OCI-LY7 (cell line): ENCODE data around the gene SMAP2. TPM values are rescaled to one million over a fixed set of nuclear protein-coding genes. Genes with fewer than 3 reads are reported as not detected.
"Not testable (repeated sequence)": the region's sequence is repeated elsewhere in the genome, so short reads cannot be mapped to it uniquely, and the experiment has no call there.

Source experiments
- BruUV-seq: library from RNA; stranded (reverse); fragments of 400-500 nt; replicated peaks from 2 replicates; lab custom pipeline; 2021; lab: Mats Ljungman, UMichigan
- CTCF ChIA-PET: fragments of 300-600 bp; sonication (Branson Sonifier 250); formaldehyde crosslinking; loops from one replicate; lab custom pipeline; 2022; ENCODE audit warnings: antibody characterized with exemption; ENCODE audit not compliant: unreplicated experiment; lab: Charles Lee
- POLR2A ChIA-PET: fragments of 300-600 bp; sonication (Branson Sonifier 250); formaldehyde crosslinking; loops from one replicate; lab custom pipeline; 2022; ENCODE audit warnings: antibody characterized with exemption; lab: Charles Lee
- DNase-seq: peaks from one replicate; pipeline ENCODE4 v3.0.0-alpha.2; 2015; ENCODE audit warnings: low spot score
- H2AFZ ChIP-seq: fragments of 200-600 bp; sonication (generic), shearing (Covaris generic); 2 replicates; pipeline ENCODE4 v1.6.1; 2014; ENCODE audit warnings: mild to moderate bottlenecking, antibody characterized with exemption, low read length, moderate library complexity
- H3K27ac ChIP-seq: fragments of 200-600 bp; sonication (generic); 2 replicates; pipeline ENCODE4 v1.5.1; 2014; ENCODE audit warnings: mixed run types, low read depth, mild to moderate bottlenecking, moderate library complexity, low read length, inconsistent platforms; ENCODE audit not compliant: poor library complexity, severe bottlenecking
- H3K36me3 ChIP-seq: fragments of 200-600 bp; sonication (generic); 2 replicates; pipeline ENCODE4 v1.6.1; 2014; ENCODE audit warnings: mild to moderate bottlenecking, antibody characterized with exemption, low read length, moderate library complexity, mixed read lengths; ENCODE audit not compliant: insufficient read depth
- H3K4me1 ChIP-seq: fragments of 200-600 bp; sonication (generic); 2 replicates; pipeline ENCODE4 v1.5.1; 2014; ENCODE audit warnings: mild to moderate bottlenecking, low read length; ENCODE audit not compliant: insufficient read depth, poor library complexity, severe bottlenecking
- H3K4me2 ChIP-seq: fragments of 200-600 bp; sonication (generic); 2 replicates; pipeline ENCODE4 v1.6.1; 2014; ENCODE audit warnings: mild to moderate bottlenecking, low read length
- H3K4me3 ChIP-seq: fragments of 200-600 bp; sonication (generic); 2 replicates; pipeline ENCODE4 v1.5.1; 2014; ENCODE audit warnings: mild to moderate bottlenecking, low read depth, low read length; ENCODE audit not compliant: poor library complexity, severe bottlenecking
- H3K79me2 ChIP-seq: fragments of 200-600 bp; sonication (generic); 2 replicates; pipeline ENCODE4 v1.6.1; 2016; ENCODE audit warnings: low read depth, mild to moderate bottlenecking, low read length, moderate library complexity, mixed read lengths; ENCODE audit not compliant: insufficient read depth
- H3K9me2 ChIP-seq: fragments of 200-600 bp; sonication (generic); 2 replicates; pipeline ENCODE4 v1.6.1; 2016; ENCODE audit warnings: mild to moderate bottlenecking, low read length, mixed read lengths; ENCODE audit not compliant: insufficient read depth
- H3K9me3 ChIP-seq: fragments of 200-600 bp; sonication (generic); 2 replicates; pipeline ENCODE4 v1.6.1; 2014; ENCODE audit warnings: mild to moderate bottlenecking, mixed run types, low read length, mixed read lengths
- H4K20me1 ChIP-seq: fragments of 200-600 bp; sonication (generic); 2 replicates; pipeline ENCODE4 v1.6.1; 2014; ENCODE audit warnings: mild to moderate bottlenecking, antibody characterized with exemption, low read length, moderate library complexity, mixed read lengths; ENCODE audit not compliant: insufficient read depth
- CTCF ChIP-seq: fragments of 200-600 bp; sonication (generic); conservative IDR thresholded peaks from 2 replicates; pipeline ENCODE4 v1.5.1; 2014; ENCODE audit warnings: mild to moderate bottlenecking, antibody characterized with exemption, low read length, moderate library complexity, mixed read lengths
- EZH2phosphoT487 ChIP-seq: fragments of 200-600 bp; sonication (generic); IDR thresholded peaks from 2 replicates; pipeline ENCODE4 v1.6.1; 2018; ENCODE audit warnings: low read depth, borderline replicate concordance, mild to moderate bottlenecking, mixed run types, antibody characterized with exemption, low read length, moderate library complexity, mixed read lengths
- intact Hi-C: fragments of 100-400 bp; cut with micrococcal nuclease; formaldehyde crosslinking; loops from one replicate; pipeline ENCODE4 v1.10.0; 2022; ENCODE audit not compliant: unreplicated experiment
- total RNA-seq, 2 experiments: library from RNA; depleted of rRNA in 1 of 2; stranded (reverse); fragments of >200 nt in 1 of 2; shearing (Covaris generic) in 1 of 2; gene quantifications; 2 replicates each; pipeline ENCODE4 v1.2.3, GENCODE V29; 2014 to 2022

Gene SMAP2
- total RNA-seq, 2 experiments from 2014 or later, result 50.3 to 105 TPM

- TF ChIP-seq CTCF (no peak), EZH2phosphoT487 (no peak)
- H3K27ac ChIP-seq, result no peak overlapping the region
- ChIA-PET CTCF (interaction anchor here (0.6 to 2.0 kb wide), 7 partner anchors 25 to 237 kb away, joined by 3 to 19 read pairs (median 6); partner anchors contain the start of genes SMAP2 and ZFP69B), POLR2A (interaction anchor here (0.5 to 2.3 kb wide), 5 partner anchors 12 to 362 kb away, joined by 3 to 7 read pairs (median 4); no protein-coding TSS in a partner anchor)
- no peak overlapping the region for H3K4me3 ChIP-seq
- H3K4me1 ChIP-seq, result peaks cover 27% of the 10 kb centered on the region
- H4K20me1 ChIP-seq, result no peaks in the 10 kb centered on the region
- no peak overlapping the region for H3K4me2 ChIP-seq
- no peaks in the 10 kb centered on the region for H3K79me2 ChIP-seq
- intact Hi-C loops, result loop anchor here (2.0 kb wide), 2 partner anchors 23 to 187 kb away; partner anchors contain the start of gene COL9A2
- peak overlapping the region; percentile 50; the same call in 1 of the 2 replicates for H2AFZ ChIP-seq
- BruUV-seq, result no TSS peak
- no peaks in the 10 kb centered on the region for H3K9me2 ChIP-seq
- DNase-seq, result no peak
- H3K36me3 ChIP-seq, result no peaks in the 10 kb centered on the region
- H3K9me3 ChIP-seq, result no peaks in the 10 kb centered on the region
Measured at GRCh38 chr1:40339420-40340323, 33.9 kb upstream of the SMAP2 start.

GRCh38 chr1:40341491-40342380, 31.8 kb upstream of the SMAP2 start:
- no peak overlapping the region for H3K4me3 ChIP-seq
- BruUV-seq, result no TSS peak
- no peaks in the 10 kb centered on the region for H3K9me2 ChIP-seq
- TF ChIP-seq EZH2phosphoT487, result no peak
- no peak for TF ChIP-seq CTCF
- H3K79me2 ChIP-seq, result no peaks in the 10 kb centered on the region
- no peaks in the 10 kb centered on the region for H3K36me3 ChIP-seq
- H4K20me1 ChIP-seq, result no peaks in the 10 kb centered on the region
- ChIA-PET CTCF (interaction anchor here (1.0 to 1.2 kb wide), 3 partner anchors 13 to 198 kb away, joined by 3 read pairs; no protein-coding TSS in a partner anchor), POLR2A (interaction anchor here (0.6 to 2.3 kb wide), 25 partner anchors 10 to 365 kb away, joined by 3 to 11 read pairs (median 3); partner anchors contain the start of gene SMAP2)
- intact Hi-C loops, result no loop called here
- peaks cover 34% of the 10 kb centered on the region for H3K4me1 ChIP-seq
- peak; percentile 50 for DNase-seq
- H3K9me3 ChIP-seq, result no peaks in the 10 kb centered on the region
- H3K27ac ChIP-seq, result no peak overlapping the region
- H3K4me2 ChIP-seq, result peak overlapping the region; percentile 37
- peak overlapping the region; percentile 88 for H2AFZ ChIP-seq

- ChIA-PET CTCF (interaction anchor here (1.0 kb wide), 1 partner anchor 29 kb away, joined by 3 read pairs; no protein-coding TSS in a partner anchor), POLR2A (interaction anchor here (0.7 to 2.3 kb wide), 9 partner anchors 9 to 198 kb away, joined by 3 to 11 read pairs (median 4); partner anchors contain the start of gene SMAP2)
- peaks cover 34% of the 10 kb centered on the region for H3K4me1 ChIP-seq
- intact Hi-C loops, BruUV-seq, H3K79me2 ChIP-seq, H3K9me3 ChIP-seq, H3K4me3 ChIP-seq, H3K9me2 ChIP-seq, DNase-seq, H3K36me3 ChIP-seq, H3K4me2 ChIP-seq, H4K20me1 ChIP-seq, H3K27ac ChIP-seq: not testable (repeated sequence)
- H2AFZ ChIP-seq, result peak overlapping the region; percentile 88
Measured at GRCh38 chr1:40342381-40342717, 31.2 kb upstream of the SMAP2 start.
